Measurements from ENCODE around the gene ANGEL2.

Gene ANGEL2

DNA sequence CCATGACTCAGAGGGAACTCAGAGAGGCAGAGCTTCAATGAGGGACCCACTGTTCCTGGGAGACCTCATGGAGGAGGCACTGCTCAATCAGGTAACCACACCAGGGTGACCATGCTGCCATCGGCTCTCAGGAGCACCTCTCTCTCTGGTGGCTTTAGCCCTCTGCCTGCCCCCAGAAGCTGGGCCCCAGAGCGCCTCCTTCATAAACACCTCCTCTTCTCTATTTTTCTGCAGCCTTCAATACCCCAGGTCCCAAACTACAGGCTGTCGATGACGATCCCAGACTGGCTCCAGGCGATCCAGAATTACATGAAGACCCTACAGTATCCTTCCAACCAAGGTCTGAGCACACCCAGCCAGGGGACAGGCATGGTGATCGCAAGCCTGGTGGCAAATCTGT lies 54.7 kb downstream of the ANGEL2 start:
- no peaks in the 10 kb centered on the region for H3K27me3 ChIP-seq (replicated peaks)
- in situ Hi-C loops (cut with HindIII; ENCODE audit: low pct_ligation_motif_present, low sequenced_read_pairs): no loop called here
- TF ChIP-seq, protein P1, sequence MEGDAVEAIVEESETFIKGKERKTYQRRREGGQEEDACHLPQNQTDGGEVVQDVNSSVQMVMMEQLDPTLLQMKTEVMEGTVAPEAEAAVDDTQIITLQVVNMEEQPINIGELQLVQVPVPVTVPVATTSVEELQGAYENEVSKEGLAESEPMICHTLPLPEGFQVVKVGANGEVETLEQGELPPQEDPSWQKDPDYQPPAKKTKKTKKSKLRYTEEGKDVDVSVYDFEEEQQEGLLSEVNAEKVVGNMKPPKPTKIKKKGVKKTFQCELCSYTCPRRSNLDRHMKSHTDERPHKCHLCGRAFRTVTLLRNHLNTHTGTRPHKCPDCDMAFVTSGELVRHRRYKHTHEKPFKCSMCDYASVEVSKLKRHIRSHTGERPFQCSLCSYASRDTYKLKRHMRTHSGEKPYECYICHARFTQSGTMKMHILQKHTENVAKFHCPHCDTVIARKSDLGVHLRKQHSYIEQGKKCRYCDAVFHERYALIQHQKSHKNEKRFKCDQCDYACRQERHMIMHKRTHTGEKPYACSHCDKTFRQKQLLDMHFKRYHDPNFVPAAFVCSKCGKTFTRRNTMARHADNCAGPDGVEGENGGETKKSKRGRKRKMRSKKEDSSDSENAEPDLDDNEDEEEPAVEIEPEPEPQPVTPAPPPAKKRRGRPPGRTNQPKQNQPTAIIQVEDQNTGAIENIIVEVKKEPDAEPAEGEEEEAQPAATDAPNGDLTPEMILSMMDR (IDR thresholded peaks at IDR 0.05; ENCODE audit: low read depth, low read length, missing control alignments): no peak
- DNase-seq: no peak
- H3K4me3 ChIP-seq (ENCODE audit: low read depth, low read length): no peak overlapping the region
- H3K36me3 ChIP-seq (replicated peaks): no peaks in the 10 kb centered on the region
- no peak overlapping the region for H3K27ac ChIP-seq

DNA sequence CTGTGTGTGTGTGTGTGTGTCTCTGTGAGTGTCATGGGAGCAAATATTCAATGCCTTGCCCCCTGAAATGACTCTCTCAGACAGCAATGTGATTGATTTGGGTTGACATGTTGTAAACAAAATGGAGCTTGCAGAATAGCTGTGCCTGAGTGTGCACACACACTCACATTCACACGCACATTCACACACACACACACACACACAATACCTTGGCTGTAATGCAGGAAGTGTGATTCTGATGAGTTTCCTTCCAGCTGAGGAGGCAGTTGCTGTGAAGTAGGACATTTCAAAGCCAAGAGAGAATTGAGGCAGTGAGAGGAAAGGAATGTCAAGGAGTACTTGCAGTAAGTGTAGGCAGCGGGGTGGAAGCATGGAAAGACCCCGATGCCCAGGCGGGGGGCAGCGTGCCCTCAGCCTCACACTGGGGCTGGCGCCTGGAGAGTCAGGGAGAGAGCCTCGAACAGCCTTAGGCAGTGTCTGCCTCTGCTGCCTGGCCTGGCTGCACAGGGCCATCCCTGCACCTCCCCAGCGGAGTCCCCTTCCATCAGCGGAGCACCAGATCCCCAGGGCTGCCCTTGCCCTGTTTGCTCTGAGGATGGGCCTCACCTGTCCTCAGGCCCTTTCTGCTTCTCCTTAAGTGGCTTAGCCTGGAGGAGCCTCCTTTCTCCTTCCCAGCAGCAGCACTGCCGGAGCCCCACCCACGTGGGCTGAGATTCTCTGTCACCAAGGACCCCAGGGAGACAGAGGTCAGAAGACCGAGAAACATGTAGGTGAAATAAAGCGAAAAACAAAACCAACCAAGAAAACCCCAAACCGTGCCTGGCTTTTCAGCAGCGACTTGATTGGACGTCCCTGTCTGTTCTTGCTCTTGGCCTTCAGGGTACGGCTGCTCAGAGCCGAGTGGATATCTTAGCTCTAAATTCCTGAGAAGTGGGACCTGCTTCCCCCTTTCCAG lies 56.1 kb downstream of the ANGEL2 start:
- Histone ChIP-seq H3K4me3 (ENCODE audit: low read depth, low read length) (no peak overlapping the region), H3K27ac (no peak overlapping the region), H3K27me3 (replicated peaks) (no peaks in the 10 kb centered on the region), H3K36me3 (replicated peaks) (no peaks in the 10 kb centered on the region)
- in situ Hi-C loops (cut with HindIII; ENCODE audit: low pct_ligation_motif_present, low sequenced_read_pairs): no loop called here
- DNase-seq: no peak
- TF ChIP-seq, protein P1 (IDR thresholded peaks at IDR 0.05; ENCODE audit: low read depth, low read length, missing control alignments): no peak

DNA sequence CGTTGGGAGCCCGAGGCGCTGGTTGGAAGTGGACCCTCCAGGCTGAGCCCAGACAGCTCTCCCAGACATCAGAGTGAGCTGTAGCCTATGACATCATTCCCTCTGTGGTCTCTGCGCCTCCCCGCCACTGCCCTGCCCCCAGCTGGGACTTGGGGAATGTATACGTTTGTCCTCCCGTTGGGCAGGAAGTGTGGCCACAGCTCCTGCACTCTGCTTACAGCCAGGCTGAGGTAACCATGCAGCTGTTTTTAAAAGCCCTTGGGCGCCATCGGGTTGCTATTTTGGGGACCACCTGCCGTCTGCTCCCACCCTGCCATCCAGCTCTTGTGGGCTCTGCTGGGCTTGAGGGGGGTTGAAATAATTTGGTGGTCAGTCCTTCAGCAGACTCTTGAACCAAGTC lies 57.5 kb downstream of the ANGEL2 start:
- DNase-seq: peak; percentile 88
- in situ Hi-C loops (cut with HindIII; ENCODE audit: low pct_ligation_motif_present, low sequenced_read_pairs): no loop called here
- TF ChIP-seq, protein P1 (IDR thresholded peaks at IDR 0.05; ENCODE audit: low read depth, low read length, missing control alignments): no peak

DNA sequence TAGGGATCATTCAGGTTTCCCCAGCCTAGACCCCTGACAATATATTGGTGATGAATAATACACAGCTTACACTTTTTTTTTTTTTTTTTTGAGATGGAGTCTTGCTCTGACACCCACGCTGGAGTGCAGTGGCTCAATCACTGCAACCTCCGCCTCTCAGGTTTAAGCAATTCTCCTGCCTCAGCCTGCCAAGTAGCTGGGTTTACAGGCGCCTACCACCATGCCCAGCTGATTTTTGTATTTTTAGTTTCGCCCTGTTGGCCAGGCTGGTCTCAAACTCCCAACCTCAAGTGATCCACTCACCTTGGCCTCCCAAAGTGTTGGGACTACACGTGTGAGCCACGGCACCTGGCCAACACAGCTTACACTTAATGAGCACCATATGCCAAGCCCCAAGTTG lies 58.1 kb downstream of the ANGEL2 start:
- in situ Hi-C loops (cut with HindIII; ENCODE audit: low pct_ligation_motif_present, low sequenced_read_pairs): no loop called here
- no peak overlapping the region for H3K27ac ChIP-seq
- no peaks in the 10 kb centered on the region for H3K27me3 ChIP-seq (replicated peaks)
- H3K36me3 ChIP-seq (replicated peaks): no peaks in the 10 kb centered on the region
- no peak for DNase-seq
- no peak overlapping the region for H3K4me3 ChIP-seq (ENCODE audit: low read depth, low read length)
- TF ChIP-seq, protein P1 (IDR thresholded peaks at IDR 0.05; ENCODE audit: low read depth, low read length, missing control alignments): no peak

More for the DNA sequence above, 57.5 kb downstream of the ANGEL2 start:
- Histone ChIP-seq H3K27ac (peak overlapping the region; percentile 17), H3K27me3 (replicated peaks) (no peaks in the 10 kb centered on the region), H3K4me3 (ENCODE audit: low read depth, low read length) (no peak overlapping the region), H3K36me3 (replicated peaks) (no peaks in the 10 kb centered on the region)

DNA sequence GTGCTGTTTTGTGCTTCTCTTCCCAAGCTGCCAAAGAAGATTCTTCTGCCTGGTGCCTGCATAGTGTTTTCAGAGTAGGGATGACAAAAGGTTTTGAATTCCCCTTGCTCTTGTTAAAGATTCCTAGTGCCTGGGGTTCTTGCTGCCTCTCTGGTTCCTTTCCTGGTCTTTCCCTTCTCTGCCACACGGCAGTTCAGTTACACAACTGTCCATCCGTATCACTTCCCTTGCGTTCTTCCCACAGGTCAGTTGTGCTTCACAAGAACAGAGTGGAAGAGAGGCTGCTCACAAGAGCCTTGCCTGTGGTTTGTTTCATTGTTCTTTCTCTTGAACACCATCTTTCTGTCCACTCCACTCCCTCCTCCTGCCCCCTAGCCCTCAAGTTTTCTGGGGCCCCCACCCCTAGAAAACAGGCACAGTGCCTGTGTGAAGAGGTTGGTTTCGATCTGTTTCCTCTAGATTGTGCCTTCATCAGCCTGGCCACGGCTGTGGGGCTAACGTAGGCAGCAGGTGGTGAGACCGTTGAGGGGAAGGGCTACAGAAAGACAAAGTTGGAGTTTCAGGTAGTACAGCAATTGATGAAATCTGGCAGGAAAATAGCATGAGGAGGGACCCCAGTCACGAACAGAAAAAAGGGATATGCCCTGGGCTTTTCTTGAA lies 59.6 kb downstream of the ANGEL2 start:
- no peak overlapping the region for H3K4me3 ChIP-seq (ENCODE audit: low read depth, low read length)
- H3K27me3 ChIP-seq (replicated peaks): no peaks in the 10 kb centered on the region
- DNase-seq: no peak
- H3K36me3 ChIP-seq (replicated peaks): no peaks in the 10 kb centered on the region
- in situ Hi-C loops (cut with HindIII; ENCODE audit: low pct_ligation_motif_present, low sequenced_read_pairs): no loop called here
- TF ChIP-seq, protein P1 (IDR thresholded peaks at IDR 0.05; ENCODE audit: low read depth, low read length, missing control alignments): no peak
- no peak overlapping the region for H3K27ac ChIP-seq
